Neural cell (in vitro differentiated cells): Measurements from ENCODE around the gene KIF21B.

Experiments
- EZH2 ChIP-seq: fragments of 200-600, 300-800 bp; shearing (Covaris generic), sonication (generic); IDR thresholded peaks from 2 replicates; pipeline ENCODE4 v1.6.1; 2014; ENCODE audit warnings: antibody characterized with exemption, low read length, borderline replicate concordance, mild to moderate bottlenecking; ENCODE audit not compliant: insufficient read depth, poor library complexity, severe bottlenecking
- MXI1 ChIP-seq: fragments of 450-650 bp; conservative IDR thresholded peaks from 2 replicates; pipeline ENCODE4 v1.6.1; 2014; ENCODE audit warnings: antibody characterized with exemption, mild to moderate bottlenecking; ENCODE audit not compliant: poor library complexity, severe bottlenecking
- SMC3 ChIP-seq: fragments of 450-650 bp; conservative IDR thresholded peaks from 2 replicates; pipeline ENCODE4 v1.6.1; 2014; ENCODE audit warnings: antibody characterized with exemption, mild to moderate bottlenecking, moderate library complexity; ENCODE audit not compliant: poor library complexity
- TF ChIP-seq, protein P1 (sequence below): fragments of 450-650 bp; IDR thresholded peaks from 2 replicates; pipeline ENCODE4 v1.5.1; 2014; ENCODE audit warnings: antibody characterized with exemption, mild to moderate bottlenecking, moderate library complexity; ENCODE audit not compliant: poor library complexity, severe bottlenecking
- TF ChIP-seq, protein P2 (sequence below): IDR thresholded peaks from 2 replicates; pipeline ENCODE4 v1.6.1; 2012; ENCODE audit warnings: borderline replicate concordance

DNA sequence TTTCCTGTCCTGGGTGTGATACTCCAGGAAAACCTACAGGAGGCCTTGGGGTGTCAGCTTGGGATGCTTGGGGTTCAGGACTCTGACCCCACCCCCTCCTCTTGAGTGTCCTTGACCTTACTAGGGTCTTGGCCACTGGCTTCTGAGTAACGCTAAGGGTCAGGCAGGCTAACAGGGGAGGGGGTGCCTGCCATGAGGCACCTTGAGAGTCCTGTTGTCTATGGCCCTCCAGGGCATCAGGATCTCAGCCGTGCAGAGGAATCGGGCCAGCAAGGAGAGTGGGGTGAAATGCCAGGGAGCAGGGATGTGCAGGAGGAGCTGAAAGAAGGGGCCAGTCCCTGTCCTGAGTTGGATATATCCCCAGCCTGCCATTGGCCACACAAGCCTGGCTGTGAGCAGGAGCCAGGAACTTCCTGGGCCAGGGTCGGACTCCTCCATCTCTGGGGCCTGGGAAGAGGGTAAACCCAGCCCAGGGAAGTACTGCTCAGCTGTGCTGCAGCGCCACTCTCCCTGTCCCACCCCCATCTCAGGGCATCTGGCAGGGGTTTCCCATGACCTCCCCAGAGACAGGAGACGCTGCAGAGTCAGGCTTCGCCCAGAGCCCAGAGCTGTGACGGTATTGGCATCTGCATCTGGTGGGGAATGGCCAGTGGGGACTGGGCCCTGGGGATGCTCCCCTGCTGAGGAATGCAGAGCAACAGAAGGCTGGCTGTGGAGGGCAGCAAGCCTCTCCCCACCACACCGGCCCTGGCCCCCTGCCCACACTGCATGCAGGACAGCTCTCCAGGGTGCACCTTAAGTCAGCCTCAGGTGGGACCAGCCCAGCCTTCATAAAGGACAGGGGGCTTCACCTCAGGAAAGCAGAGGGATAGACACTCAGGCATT is 6.3 kb downstream of the KIF21B start:
- TF ChIP-seq MXI1 (no peak), SMC3 (no peak), EZH2 (no peak)
- TF ChIP-seq, protein P1, sequence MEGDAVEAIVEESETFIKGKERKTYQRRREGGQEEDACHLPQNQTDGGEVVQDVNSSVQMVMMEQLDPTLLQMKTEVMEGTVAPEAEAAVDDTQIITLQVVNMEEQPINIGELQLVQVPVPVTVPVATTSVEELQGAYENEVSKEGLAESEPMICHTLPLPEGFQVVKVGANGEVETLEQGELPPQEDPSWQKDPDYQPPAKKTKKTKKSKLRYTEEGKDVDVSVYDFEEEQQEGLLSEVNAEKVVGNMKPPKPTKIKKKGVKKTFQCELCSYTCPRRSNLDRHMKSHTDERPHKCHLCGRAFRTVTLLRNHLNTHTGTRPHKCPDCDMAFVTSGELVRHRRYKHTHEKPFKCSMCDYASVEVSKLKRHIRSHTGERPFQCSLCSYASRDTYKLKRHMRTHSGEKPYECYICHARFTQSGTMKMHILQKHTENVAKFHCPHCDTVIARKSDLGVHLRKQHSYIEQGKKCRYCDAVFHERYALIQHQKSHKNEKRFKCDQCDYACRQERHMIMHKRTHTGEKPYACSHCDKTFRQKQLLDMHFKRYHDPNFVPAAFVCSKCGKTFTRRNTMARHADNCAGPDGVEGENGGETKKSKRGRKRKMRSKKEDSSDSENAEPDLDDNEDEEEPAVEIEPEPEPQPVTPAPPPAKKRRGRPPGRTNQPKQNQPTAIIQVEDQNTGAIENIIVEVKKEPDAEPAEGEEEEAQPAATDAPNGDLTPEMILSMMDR: no peak
- TF ChIP-seq, protein P2, sequence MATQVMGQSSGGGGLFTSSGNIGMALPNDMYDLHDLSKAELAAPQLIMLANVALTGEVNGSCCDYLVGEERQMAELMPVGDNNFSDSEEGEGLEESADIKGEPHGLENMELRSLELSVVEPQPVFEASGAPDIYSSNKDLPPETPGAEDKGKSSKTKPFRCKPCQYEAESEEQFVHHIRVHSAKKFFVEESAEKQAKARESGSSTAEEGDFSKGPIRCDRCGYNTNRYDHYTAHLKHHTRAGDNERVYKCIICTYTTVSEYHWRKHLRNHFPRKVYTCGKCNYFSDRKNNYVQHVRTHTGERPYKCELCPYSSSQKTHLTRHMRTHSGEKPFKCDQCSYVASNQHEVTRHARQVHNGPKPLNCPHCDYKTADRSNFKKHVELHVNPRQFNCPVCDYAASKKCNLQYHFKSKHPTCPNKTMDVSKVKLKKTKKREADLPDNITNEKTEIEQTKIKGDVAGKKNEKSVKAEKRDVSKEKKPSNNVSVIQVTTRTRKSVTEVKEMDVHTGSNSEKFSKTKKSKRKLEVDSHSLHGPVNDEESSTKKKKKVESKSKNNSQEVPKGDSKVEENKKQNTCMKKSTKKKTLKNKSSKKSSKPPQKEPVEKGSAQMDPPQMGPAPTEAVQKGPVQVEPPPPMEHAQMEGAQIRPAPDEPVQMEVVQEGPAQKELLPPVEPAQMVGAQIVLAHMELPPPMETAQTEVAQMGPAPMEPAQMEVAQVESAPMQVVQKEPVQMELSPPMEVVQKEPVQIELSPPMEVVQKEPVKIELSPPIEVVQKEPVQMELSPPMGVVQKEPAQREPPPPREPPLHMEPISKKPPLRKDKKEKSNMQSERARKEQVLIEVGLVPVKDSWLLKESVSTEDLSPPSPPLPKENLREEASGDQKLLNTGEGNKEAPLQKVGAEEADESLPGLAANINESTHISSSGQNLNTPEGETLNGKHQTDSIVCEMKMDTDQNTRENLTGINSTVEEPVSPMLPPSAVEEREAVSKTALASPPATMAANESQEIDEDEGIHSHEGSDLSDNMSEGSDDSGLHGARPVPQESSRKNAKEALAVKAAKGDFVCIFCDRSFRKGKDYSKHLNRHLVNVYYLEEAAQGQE: no peak
